GM13976 (cell line): ENCODE data around the gene NUDT1.
A peak's percentile ranks its signal among the peaks of the same experiment; 100 is the strongest.

ENCODE experiments used
- DNase-seq: peaks from one replicate; pipeline ENCODE4 v3.0.0; 2012; ENCODE audit warnings: low spot score
- CTCF ChIP-seq: IDR thresholded peaks from 2 replicates; pipeline ENCODE4 v1.5.1; 2012; ENCODE audit warnings: borderline replicate concordance, mild to moderate bottlenecking; ENCODE audit not compliant: insufficient read depth; ENCODE audit errors: extremely low read depth, missing control alignments, control extremely low read depth
- in situ Hi-C: fragments of 300-500 bp; cut with MboI; formaldehyde crosslinking; loops from one replicate; pipeline ENCODE4 v1.12.0; 2022; ENCODE audit warnings: low sequenced_read_pairs, mixed read lengths, inconsistent platforms; ENCODE audit not compliant: unreplicated experiment

NUDT1 gene

GRCh38 chr7:2241580-2242540 lies at the start of gene NUDT1, which contains the start of gene MRM2:
TSS of gene NUDT1 (plus strand) at chr7:2242226. CDS start at chr7:2244575, 2,349 bp downstream.
TSS of gene MRM2 (minus strand) at chr7:2242205. CDS start at chr7:2242169, 36 bp downstream.
- no peak for TF ChIP-seq CTCF
- peak; percentile 93 for DNase-seq
- in situ Hi-C loops, result no loop called here

- in situ Hi-C loops, result no loop called here
- DNase-seq, result no peak
- no peak for TF ChIP-seq CTCF
Observed at GRCh38 chr7:2192831-2193534, 49.0 kb upstream of the NUDT1 start.

- in situ Hi-C loops, result no loop called here
- no peak for TF ChIP-seq CTCF
- DNase-seq, result no peak
Observed at GRCh38 chr7:2193575-2194305, 48.3 kb upstream of the NUDT1 start.

- peak; percentile 16 for DNase-seq
- TF ChIP-seq CTCF, result no peak
- in situ Hi-C loops, result no loop called here
Observed at GRCh38 chr7:2195400-2196246, 46.4 kb upstream of the NUDT1 start.

GRCh38 chr7:2196381-2197378 lies 45.3 kb upstream of the NUDT1 start:
- TF ChIP-seq CTCF, result no peak
- DNase-seq, result peak; percentile 16
- in situ Hi-C loops, result no loop called here
